ENCODE results near the gene SLC35A5.

SLC35A5 gene

DNA sequence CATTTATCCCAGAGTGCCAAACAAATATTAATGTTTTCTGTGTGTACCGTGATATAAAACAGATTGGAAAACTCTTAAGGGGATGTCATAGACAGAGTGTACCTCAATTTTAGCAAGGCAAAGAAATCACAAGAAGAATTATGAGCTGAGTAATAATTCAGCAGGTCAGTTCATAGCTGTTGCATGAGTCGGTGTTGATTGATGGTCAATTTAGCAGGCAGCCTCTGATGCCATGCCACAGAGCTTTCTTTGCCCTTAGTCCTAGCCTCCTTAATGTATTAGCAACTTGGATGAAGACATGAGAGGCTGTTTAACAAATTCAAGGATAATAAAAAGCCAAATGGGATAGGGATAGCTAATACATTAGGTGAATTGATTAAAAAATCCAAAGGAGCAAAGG lies 6.8 kb downstream of the SLC35A5 start:
- DNase-seq (ENCODE audit: insufficient read length, low spot score) (no peak), FAIRE-seq (peak; percentile 20)
- TF ChIP-seq POLR2A (IDR thresholded peaks at IDR 0.05; ENCODE audit: low read depth, low read length) (no peak), TAF1 (IDR thresholded peaks at IDR 0.05; ENCODE audit: low read depth, low read length) (no peak), SPI1 (IDR thresholded peaks at IDR 0.05; ENCODE audit: low read depth, low read length) (no peak), PAX5 (IDR thresholded peaks at IDR 0.05; ENCODE audit: insufficient read depth, low read length, severe bottlenecking) (no peak), POLR2AphosphoS5 (IDR thresholded peaks at IDR 0.05; ENCODE audit: low read depth, low read length) (no peak), POU2F2 (IDR thresholded peaks at IDR 0.05; ENCODE audit: low read depth, low read length) (no peak)

DNA sequence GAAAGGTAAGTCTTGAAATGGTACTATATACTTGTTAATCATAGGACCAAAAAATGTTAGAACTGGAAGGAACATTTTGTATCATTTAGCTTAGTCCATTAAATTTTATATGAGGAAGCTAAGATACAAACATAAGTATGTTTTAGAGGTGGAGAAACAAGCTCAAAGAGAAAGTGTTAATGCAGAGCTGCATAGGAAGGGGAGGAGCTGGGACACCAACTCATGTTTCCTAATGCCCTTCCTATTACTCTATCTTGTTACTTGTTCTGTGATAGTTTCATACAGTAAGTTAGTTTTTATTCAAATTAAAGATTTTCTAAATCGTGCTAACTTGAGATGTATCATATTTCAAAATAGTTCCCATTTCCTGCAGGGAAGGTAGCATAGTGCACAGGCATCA lies 7.4 kb downstream of the SLC35A5 start:
- DNase-seq (ENCODE audit: insufficient read length, low spot score) (no peak), FAIRE-seq (no peak)
- TF ChIP-seq PAX5 (IDR thresholded peaks at IDR 0.05; ENCODE audit: insufficient read depth, low read length, severe bottlenecking) (no peak), TAF1 (IDR thresholded peaks at IDR 0.05; ENCODE audit: low read depth, low read length) (no peak), POLR2A (IDR thresholded peaks at IDR 0.05; ENCODE audit: low read depth, low read length) (no peak), POLR2AphosphoS5 (IDR thresholded peaks at IDR 0.05; ENCODE audit: low read depth, low read length) (no peak), POU2F2 (IDR thresholded peaks at IDR 0.05; ENCODE audit: low read depth, low read length) (no peak), SPI1 (IDR thresholded peaks at IDR 0.05; ENCODE audit: low read depth, low read length) (no peak)

DNA sequence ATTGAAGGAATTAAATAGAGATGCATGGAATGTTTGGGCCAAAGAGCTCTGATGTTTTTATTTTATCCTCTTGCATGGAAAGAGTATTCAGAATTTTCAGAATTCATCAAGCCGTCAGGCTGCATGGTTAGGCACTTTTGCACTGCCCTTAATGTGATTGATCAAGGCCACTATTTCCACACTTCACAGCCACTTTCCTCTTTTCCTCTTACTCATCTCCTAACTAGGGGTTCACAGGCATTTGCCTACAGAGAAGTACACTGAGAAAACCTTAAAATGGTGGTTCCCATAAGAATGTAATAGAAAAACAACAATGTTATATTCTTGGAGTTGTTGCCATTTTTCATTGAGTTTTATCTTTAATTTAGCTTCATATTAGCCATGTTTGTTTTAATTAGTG lies 10.9 kb downstream of the SLC35A5 start:
- FAIRE-seq, result no peak
- TF ChIP-seq POU2F2 (IDR thresholded peaks at IDR 0.05; ENCODE audit: low read depth, low read length) (no peak), PAX5 (IDR thresholded peaks at IDR 0.05; ENCODE audit: insufficient read depth, low read length, severe bottlenecking) (no peak), TAF1 (IDR thresholded peaks at IDR 0.05; ENCODE audit: low read depth, low read length) (no peak), SPI1 (IDR thresholded peaks at IDR 0.05; ENCODE audit: low read depth, low read length) (no peak), POLR2A (IDR thresholded peaks at IDR 0.05; ENCODE audit: low read depth, low read length) (no peak), POLR2AphosphoS5 (IDR thresholded peaks at IDR 0.05; ENCODE audit: low read depth, low read length) (no peak)
- no peak for DNase-seq (ENCODE audit: insufficient read length, low spot score)

DNA sequence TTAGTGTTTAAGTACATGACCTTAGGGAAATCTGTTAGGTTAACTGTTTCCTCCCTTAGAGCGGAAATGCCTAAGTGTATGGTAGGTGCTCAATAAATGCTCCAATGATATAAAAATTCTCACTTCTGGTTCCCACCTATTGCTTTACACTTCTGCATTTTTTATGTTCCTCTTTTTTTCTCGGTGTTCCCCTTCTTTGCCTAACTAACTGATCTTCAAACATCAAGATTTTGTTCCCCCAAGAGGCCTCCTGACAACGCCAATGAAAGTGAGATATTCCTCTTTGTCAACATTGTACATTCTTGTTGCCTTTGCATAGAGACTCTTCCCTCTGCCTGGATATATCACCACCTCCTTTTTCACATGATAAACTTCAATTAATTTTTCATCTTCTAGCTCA lies 17.4 kb downstream of the SLC35A5 start:
- TF ChIP-seq SPI1 (IDR thresholded peaks at IDR 0.05; ENCODE audit: low read depth, low read length) (0 out of 2 replicates have a peak, but pooled peaks have one; percentile 29), POLR2A (IDR thresholded peaks at IDR 0.05; ENCODE audit: low read depth, low read length) (no peak)
- no peak for FAIRE-seq

DNA sequence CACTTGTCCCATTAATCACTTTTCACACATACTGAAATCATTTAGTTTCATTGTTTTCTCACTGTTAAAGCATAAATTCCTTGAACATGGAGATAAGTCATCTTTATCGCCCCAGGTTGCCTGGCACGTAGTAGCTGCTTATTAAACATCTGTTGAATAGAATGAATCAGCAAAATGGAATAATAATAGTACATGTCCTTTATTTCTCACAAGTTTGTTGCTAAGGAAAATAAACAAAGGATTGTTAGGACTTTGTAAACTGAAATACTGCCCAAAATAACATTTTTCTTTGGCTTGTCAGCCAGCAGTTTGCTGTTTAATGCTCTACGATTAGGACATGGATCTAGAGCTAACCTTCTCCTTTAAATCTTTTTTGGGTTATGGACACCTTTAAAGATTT lies 17.9 kb downstream of the SLC35A5 start:
- DNase-seq (ENCODE audit: insufficient read length, low spot score), result no peak
- FAIRE-seq, result no peak
- TF ChIP-seq SPI1 (IDR thresholded peaks at IDR 0.05; ENCODE audit: low read depth, low read length) (no peak), PAX5 (IDR thresholded peaks at IDR 0.05; ENCODE audit: insufficient read depth, low read length, severe bottlenecking) (no peak), POLR2A (IDR thresholded peaks at IDR 0.05; ENCODE audit: low read depth, low read length) (no peak), POLR2AphosphoS5 (IDR thresholded peaks at IDR 0.05; ENCODE audit: low read depth, low read length) (no peak), TAF1 (IDR thresholded peaks at IDR 0.05; ENCODE audit: low read depth, low read length) (no peak), POU2F2 (IDR thresholded peaks at IDR 0.05; ENCODE audit: low read depth, low read length) (no peak)

More for the DNA sequence above, 17.4 kb downstream of the SLC35A5 start:
- no peak for DNase-seq (ENCODE audit: insufficient read length, low spot score)

DNA sequence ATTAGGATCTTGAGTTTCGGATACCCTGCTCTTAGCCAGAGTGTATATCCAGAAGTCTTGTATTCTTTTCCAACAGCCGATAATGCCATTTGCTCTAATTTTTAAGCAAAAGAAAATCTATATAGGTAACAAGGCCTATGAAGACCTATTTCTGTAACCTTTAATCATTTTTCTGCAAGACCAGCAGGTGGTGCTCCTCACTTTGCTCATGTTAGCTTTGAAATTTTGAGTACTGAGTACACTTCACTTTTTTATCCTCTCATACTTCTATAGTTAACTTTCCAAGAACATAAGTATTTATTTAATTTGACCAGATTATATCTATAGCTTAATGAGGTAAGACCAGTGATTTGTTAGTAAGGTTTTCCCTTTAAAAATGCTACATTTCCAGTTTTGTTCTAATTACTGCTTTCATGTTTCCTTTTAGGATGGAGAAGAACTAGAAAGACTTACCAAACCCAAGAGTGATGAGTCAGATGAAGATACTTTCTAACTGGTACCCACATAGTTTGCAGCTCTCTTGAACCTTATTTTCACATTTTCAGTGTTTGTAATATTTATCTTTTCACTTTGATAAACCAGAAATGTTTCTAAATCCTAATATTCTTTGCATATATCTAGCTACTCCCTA lies 20.5 kb downstream of the SLC35A5 start:
- peak; percentile 60 for FAIRE-seq
- no peak for TF ChIP-seq POLR2AphosphoS5 (IDR thresholded peaks at IDR 0.05; ENCODE audit: low read depth, low read length)
- no peak for TF ChIP-seq SPI1 (IDR thresholded peaks at IDR 0.05; ENCODE audit: low read depth, low read length)
- TF ChIP-seq POU2F2 (IDR thresholded peaks at IDR 0.05; ENCODE audit: low read depth, low read length), result no peak
- TF ChIP-seq TAF1 (IDR thresholded peaks at IDR 0.05; ENCODE audit: low read depth, low read length), result no peak
- no peak for TF ChIP-seq POLR2A (IDR thresholded peaks at IDR 0.05; ENCODE audit: low read depth, low read length)
- no peak for TF ChIP-seq PAX5 (IDR thresholded peaks at IDR 0.05; ENCODE audit: insufficient read depth, low read length, severe bottlenecking)
- DNase-seq (ENCODE audit: insufficient read length, low spot score), result no peak

DNA sequence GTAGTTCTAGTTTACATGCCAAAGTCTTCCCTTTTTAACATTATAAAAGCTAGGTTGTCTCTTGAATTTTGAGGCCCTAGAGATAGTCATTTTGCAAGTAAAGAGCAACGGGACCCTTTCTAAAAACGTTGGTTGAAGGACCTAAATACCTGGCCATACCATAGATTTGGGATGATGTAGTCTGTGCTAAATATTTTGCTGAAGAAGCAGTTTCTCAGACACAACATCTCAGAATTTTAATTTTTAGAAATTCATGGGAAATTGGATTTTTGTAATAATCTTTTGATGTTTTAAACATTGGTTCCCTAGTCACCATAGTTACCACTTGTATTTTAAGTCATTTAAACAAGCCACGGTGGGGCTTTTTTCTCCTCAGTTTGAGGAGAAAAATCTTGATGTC lies 21.3 kb downstream of the SLC35A5 start:
- TF ChIP-seq POLR2A (IDR thresholded peaks at IDR 0.05; ENCODE audit: low read depth, low read length) (no peak), POU2F2 (IDR thresholded peaks at IDR 0.05; ENCODE audit: low read depth, low read length) (no peak), TAF1 (IDR thresholded peaks at IDR 0.05; ENCODE audit: low read depth, low read length) (no peak), POLR2AphosphoS5 (IDR thresholded peaks at IDR 0.05; ENCODE audit: low read depth, low read length) (no peak), SPI1 (IDR thresholded peaks at IDR 0.05; ENCODE audit: low read depth, low read length) (no peak), PAX5 (IDR thresholded peaks at IDR 0.05; ENCODE audit: insufficient read depth, low read length, severe bottlenecking) (no peak)
- DNase-seq (ENCODE audit: insufficient read length, low spot score), result no peak
- FAIRE-seq, result no peak

DNA sequence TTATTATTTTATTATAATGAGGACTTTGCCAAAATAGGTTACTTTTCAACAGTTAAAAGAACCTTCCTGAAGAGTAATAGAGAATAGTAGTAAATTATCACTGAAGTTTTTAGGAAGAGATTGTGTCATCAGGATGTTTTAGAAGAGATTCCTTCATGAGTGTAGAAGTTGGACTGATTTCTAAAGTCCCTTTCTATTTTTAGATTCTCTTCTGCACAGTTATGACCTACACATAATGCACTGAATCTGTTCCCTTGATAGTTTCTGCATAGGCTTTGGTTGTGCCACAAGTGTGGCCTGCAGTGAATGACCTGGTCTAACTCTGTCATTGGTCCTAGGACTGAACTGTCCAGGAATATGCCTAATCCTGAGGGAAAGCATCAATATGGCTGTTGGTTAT lies 23.9 kb downstream of the SLC35A5 start:
- FAIRE-seq (peak; percentile 54), DNase-seq (ENCODE audit: insufficient read length, low spot score) (no peak)
- no peak for TF ChIP-seq POLR2A (IDR thresholded peaks at IDR 0.05; ENCODE audit: low read depth, low read length)
- no peak for TF ChIP-seq POU2F2 (IDR thresholded peaks at IDR 0.05; ENCODE audit: low read depth, low read length)
- TF ChIP-seq TAF1 (IDR thresholded peaks at IDR 0.05; ENCODE audit: low read depth, low read length), result no peak

DNA sequence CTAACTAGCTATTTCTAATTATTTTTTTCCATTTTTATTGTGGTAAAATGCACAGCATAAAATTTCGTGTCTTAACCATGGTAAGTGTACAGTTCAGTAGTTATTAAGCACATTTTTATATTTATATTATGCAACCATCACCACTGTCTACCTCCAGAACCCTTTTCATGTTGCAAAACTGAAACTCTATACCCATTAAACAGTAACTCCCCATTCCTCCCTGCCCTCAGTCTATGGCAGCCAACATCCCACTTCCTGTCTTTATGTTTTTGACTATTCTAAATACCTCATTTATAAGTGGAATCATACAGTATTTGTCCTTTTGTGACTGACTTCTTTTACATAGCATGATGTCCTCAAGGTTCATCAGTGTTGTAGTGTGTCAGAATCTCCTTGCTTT lies 25.5 kb downstream of the SLC35A5 start:
- no peak for FAIRE-seq

DNA sequence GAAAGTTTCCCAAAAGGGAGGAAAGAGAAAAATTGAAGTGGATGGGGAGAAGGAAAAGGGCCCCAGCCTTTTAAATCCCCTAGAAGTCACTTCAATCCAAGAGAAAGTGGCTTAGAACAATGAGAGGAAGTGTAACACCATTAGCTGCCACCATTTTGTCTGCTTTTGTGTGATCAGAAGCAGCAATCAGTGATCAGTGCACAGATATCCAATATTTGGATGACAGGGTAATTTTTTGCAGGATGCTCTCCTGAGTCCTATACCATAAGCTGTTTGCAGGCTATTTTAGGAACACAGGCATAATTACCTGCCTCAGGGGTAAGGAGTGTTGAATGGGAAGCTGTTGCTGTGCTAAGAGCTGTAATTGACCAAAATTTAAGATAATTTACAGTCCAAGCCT lies 31.4 kb downstream of the SLC35A5 start:
- TF ChIP-seq POLR2AphosphoS5 (IDR thresholded peaks at IDR 0.05; ENCODE audit: low read depth, low read length), result no peak
- no peak for TF ChIP-seq POLR2A (IDR thresholded peaks at IDR 0.05; ENCODE audit: low read depth, low read length)
- no peak for TF ChIP-seq SPI1 (IDR thresholded peaks at IDR 0.05; ENCODE audit: low read depth, low read length)
- TF ChIP-seq PAX5 (IDR thresholded peaks at IDR 0.05; ENCODE audit: insufficient read depth, low read length, severe bottlenecking), result no peak
- no peak for TF ChIP-seq TAF1 (IDR thresholded peaks at IDR 0.05; ENCODE audit: low read depth, low read length)
- no peak for TF ChIP-seq POU2F2 (IDR thresholded peaks at IDR 0.05; ENCODE audit: low read depth, low read length)
- DNase-seq (ENCODE audit: insufficient read length, low spot score) (no peak), FAIRE-seq (no peak)

More for the DNA sequence above, 25.5 kb downstream of the SLC35A5 start:
- no peak for DNase-seq (ENCODE audit: insufficient read length, low spot score)
- no peak for TF ChIP-seq TAF1 (IDR thresholded peaks at IDR 0.05; ENCODE audit: low read depth, low read length)
- no peak for TF ChIP-seq POU2F2 (IDR thresholded peaks at IDR 0.05; ENCODE audit: low read depth, low read length)
- TF ChIP-seq PAX5 (IDR thresholded peaks at IDR 0.05; ENCODE audit: insufficient read depth, low read length, severe bottlenecking), result no peak
- no peak for TF ChIP-seq POLR2A (IDR thresholded peaks at IDR 0.05; ENCODE audit: low read depth, low read length)
- TF ChIP-seq POLR2AphosphoS5 (IDR thresholded peaks at IDR 0.05; ENCODE audit: low read depth, low read length), result no peak
- TF ChIP-seq SPI1 (IDR thresholded peaks at IDR 0.05; ENCODE audit: low read depth, low read length), result no peak
